Stimulated activated memory B cell treated with anti-CD40 and anti-IgM and Interleukin-4, amounts not matched to agents 10 μg/mL and 1 μg/mL and 100 μg/mL, for 72 hours (primary cell): Measurements from ENCODE around the gene SH3BP1.
"Not testable (repeated sequence)": the region's sequence is repeated elsewhere in the genome, so short reads cannot be mapped to it uniquely, and the experiment has no call there.

Experiments
- ATAC-seq: fragments of 150-1000 bp; cut with Tn5 transposase; 2 replicates; pipeline ENCODE4 v1.10.0; 2021
- H3K27ac Mint-ChIP-seq: one replicate; pipeline ENCODE4 v1.8.0; 2022; ENCODE audit warnings: mild to moderate bottlenecking, mixed read lengths
- H3K27me3 Mint-ChIP-seq: one replicate; pipeline ENCODE4 v1.8.0; 2022; ENCODE audit warnings: mixed read lengths
- H3K36me3 Mint-ChIP-seq: one replicate; pipeline ENCODE4 v1.8.0; 2022; ENCODE audit warnings: mixed read lengths
- H3K4me1 Mint-ChIP-seq: one replicate; pipeline ENCODE4 v1.8.0; 2022; ENCODE audit warnings: mixed read lengths
- H3K4me3 Mint-ChIP-seq: one replicate; pipeline ENCODE4 v1.8.0; 2022; ENCODE audit warnings: mild to moderate bottlenecking, moderate library complexity, mixed read lengths
- H3K9me3 Mint-ChIP-seq: one replicate; pipeline ENCODE4 v1.8.0; 2022; ENCODE audit warnings: mixed read lengths

Gene SH3BP1

GRCh38 chr22:37608477-37609239 lies 30.8 kb upstream of the SH3BP1 start, which contains the start of gene GGA1:
Gene GGA1, plus strand, starts transcription at chr22:37608834. Its CDS starts 27 bp downstream, at chr22:37608861.
- H3K4me3 Mint-ChIP-seq: peak within 1 kb of the TSS; percentile 95
- no peaks in the 10 kb centered on the region for H3K9me3 Mint-ChIP-seq
- peak; percentile 94 for ATAC-seq
- H3K4me1 Mint-ChIP-seq: peaks cover 43% of the 10 kb centered on the region
- peaks cover 17% of the 10 kb centered on the region for H3K36me3 Mint-ChIP-seq
- peak within 1 kb of the TSS; percentile 99 for H3K27ac Mint-ChIP-seq
- peaks cover 8% of the 10 kb centered on the region for H3K27me3 Mint-ChIP-seq

- Mint-ChIP-seq H3K27ac (peak overlapping the region; percentile 99), H3K4me3 (peak overlapping the region; percentile 95), H3K4me1 (peaks cover 45% of the 10 kb centered on the region), H3K9me3 (no peaks in the 10 kb centered on the region), H3K36me3 (peaks cover 19% of the 10 kb centered on the region), H3K27me3 (peaks cover 8% of the 10 kb centered on the region)
- ATAC-seq: no peak
Measured at GRCh38 chr22:37609240-37610152, 30.0 kb upstream of the SH3BP1 start.

- H3K4me1 Mint-ChIP-seq: peaks cover 45% of the 10 kb centered on the region
- not testable (repeated sequence) for ATAC-seq
Measured at GRCh38 chr22:37610153-37610475, 29.4 kb upstream of the SH3BP1 start.

GRCh38 chr22:37610480-37611129 lies 28.9 kb upstream of the SH3BP1 start:
- H3K36me3 Mint-ChIP-seq: peaks cover 26% of the 10 kb centered on the region
- peaks cover 45% of the 10 kb centered on the region for H3K4me1 Mint-ChIP-seq
- no peak for ATAC-seq
- peak overlapping the region; percentile 95 for H3K4me3 Mint-ChIP-seq
- peaks cover 4% of the 10 kb centered on the region for H3K27me3 Mint-ChIP-seq
- H3K9me3 Mint-ChIP-seq: no peaks in the 10 kb centered on the region
- H3K27ac Mint-ChIP-seq: peak overlapping the region; percentile 99

More at GRCh38 chr22:37610153-37610475, 29.4 kb upstream of the SH3BP1 start:
- Mint-ChIP-seq H3K4me3 (peak overlapping the region; percentile 95), H3K27ac (peak overlapping the region; percentile 99), H3K36me3 (peaks cover 25% of the 10 kb centered on the region)
- H3K9me3 Mint-ChIP-seq, H3K27me3 Mint-ChIP-seq: not testable (repeated sequence)

GRCh38 chr22:37611207-37611606 lies 28.3 kb upstream of the SH3BP1 start:
- H3K4me1 Mint-ChIP-seq: peaks cover 47% of the 10 kb centered on the region
- ATAC-seq: no peak
- peaks cover 29% of the 10 kb centered on the region for H3K36me3 Mint-ChIP-seq
- H3K27me3 Mint-ChIP-seq: no peaks in the 10 kb centered on the region
- H3K27ac Mint-ChIP-seq: peak overlapping the region; percentile 99
- H3K9me3 Mint-ChIP-seq: no peaks in the 10 kb centered on the region
- no peak overlapping the region for H3K4me3 Mint-ChIP-seq

GRCh38 chr22:37616201-37617083 lies 23.0 kb upstream of the SH3BP1 start:
- Mint-ChIP-seq H3K4me1 (peaks cover 50% of the 10 kb centered on the region), H3K27ac (peak overlapping the region; percentile 89), H3K36me3 (peaks cover 60% of the 10 kb centered on the region), H3K27me3 (no peaks in the 10 kb centered on the region), H3K4me3 (no peak overlapping the region), H3K9me3 (no peaks in the 10 kb centered on the region)
- peak; percentile 34 for ATAC-seq

- peaks cover 60% of the 10 kb centered on the region for H3K36me3 Mint-ChIP-seq
- H3K4me3 Mint-ChIP-seq: no peak overlapping the region
- H3K27me3 Mint-ChIP-seq: no peaks in the 10 kb centered on the region
- no peaks in the 10 kb centered on the region for H3K9me3 Mint-ChIP-seq
- H3K4me1 Mint-ChIP-seq: peaks cover 48% of the 10 kb centered on the region
- ATAC-seq: no peak
- peak overlapping the region; percentile 89 for H3K27ac Mint-ChIP-seq
Measured at GRCh38 chr22:37617431-37617830, 22.0 kb upstream of the SH3BP1 start.

GRCh38 chr22:37618072-37618656 lies 21.3 kb upstream of the SH3BP1 start:
- Mint-ChIP-seq H3K4me1 (peaks cover 50% of the 10 kb centered on the region), H3K27ac (peak overlapping the region; percentile 89), H3K9me3 (no peaks in the 10 kb centered on the region), H3K36me3 (peaks cover 54% of the 10 kb centered on the region), H3K27me3 (no peaks in the 10 kb centered on the region), H3K4me3 (no peak overlapping the region)
- ATAC-seq: peak; percentile 85

GRCh38 chr22:37618674-37619073 lies 20.8 kb upstream of the SH3BP1 start:
- Mint-ChIP-seq H3K4me3 (no peak overlapping the region), H3K36me3 (peaks cover 52% of the 10 kb centered on the region), H3K4me1 (peaks cover 49% of the 10 kb centered on the region), H3K27me3 (no peaks in the 10 kb centered on the region), H3K9me3 (no peaks in the 10 kb centered on the region), H3K27ac (peak overlapping the region; percentile 89)
- no peak for ATAC-seq

- Mint-ChIP-seq H3K4me3 (no peak overlapping the region), H3K36me3 (peaks cover 56% of the 10 kb centered on the region), H3K27me3 (no peaks in the 10 kb centered on the region), H3K4me1 (peaks cover 60% of the 10 kb centered on the region), H3K27ac (peak overlapping the region; percentile 89), H3K9me3 (no peaks in the 10 kb centered on the region)
- ATAC-seq: no peak
Measured at GRCh38 chr22:37619991-37620390, 19.5 kb upstream of the SH3BP1 start.

GRCh38 chr22:37621352-37621860 lies 18.1 kb upstream of the SH3BP1 start:
- no peak for ATAC-seq
- H3K4me3 Mint-ChIP-seq: no peak overlapping the region
- H3K4me1 Mint-ChIP-seq: peaks cover 70% of the 10 kb centered on the region
- H3K27me3 Mint-ChIP-seq: no peaks in the 10 kb centered on the region
- H3K9me3 Mint-ChIP-seq: no peaks in the 10 kb centered on the region
- H3K27ac Mint-ChIP-seq: no peak overlapping the region
- H3K36me3 Mint-ChIP-seq: peaks cover 63% of the 10 kb centered on the region

GRCh38 chr22:37623075-37624016 lies 16.1 kb upstream of the SH3BP1 start:
- peak overlapping the region; percentile 85 for H3K27ac Mint-ChIP-seq
- H3K9me3 Mint-ChIP-seq: no peaks in the 10 kb centered on the region
- peak overlapping the region; percentile 48 for H3K4me3 Mint-ChIP-seq
- H3K4me1 Mint-ChIP-seq: peaks cover 81% of the 10 kb centered on the region
- peak; percentile 81 for ATAC-seq
- H3K27me3 Mint-ChIP-seq: no peaks in the 10 kb centered on the region
- H3K36me3 Mint-ChIP-seq: peaks cover 52% of the 10 kb centered on the region

- Mint-ChIP-seq H3K36me3 (peaks cover 51% of the 10 kb centered on the region), H3K27ac (peak overlapping the region; percentile 85), H3K4me1 (peaks cover 81% of the 10 kb centered on the region), H3K4me3 (no peak overlapping the region), H3K27me3 (no peaks in the 10 kb centered on the region), H3K9me3 (no peaks in the 10 kb centered on the region)
- no peak for ATAC-seq
Measured at GRCh38 chr22:37624017-37624365, 15.5 kb upstream of the SH3BP1 start.
